ENCODE results near the gene TMEM263.
"Not testable (repeated sequence)": the region's sequence is repeated elsewhere in the genome, so short reads cannot be mapped to it uniquely, and the experiment has no call there.

TMEM263 gene

DNA sequence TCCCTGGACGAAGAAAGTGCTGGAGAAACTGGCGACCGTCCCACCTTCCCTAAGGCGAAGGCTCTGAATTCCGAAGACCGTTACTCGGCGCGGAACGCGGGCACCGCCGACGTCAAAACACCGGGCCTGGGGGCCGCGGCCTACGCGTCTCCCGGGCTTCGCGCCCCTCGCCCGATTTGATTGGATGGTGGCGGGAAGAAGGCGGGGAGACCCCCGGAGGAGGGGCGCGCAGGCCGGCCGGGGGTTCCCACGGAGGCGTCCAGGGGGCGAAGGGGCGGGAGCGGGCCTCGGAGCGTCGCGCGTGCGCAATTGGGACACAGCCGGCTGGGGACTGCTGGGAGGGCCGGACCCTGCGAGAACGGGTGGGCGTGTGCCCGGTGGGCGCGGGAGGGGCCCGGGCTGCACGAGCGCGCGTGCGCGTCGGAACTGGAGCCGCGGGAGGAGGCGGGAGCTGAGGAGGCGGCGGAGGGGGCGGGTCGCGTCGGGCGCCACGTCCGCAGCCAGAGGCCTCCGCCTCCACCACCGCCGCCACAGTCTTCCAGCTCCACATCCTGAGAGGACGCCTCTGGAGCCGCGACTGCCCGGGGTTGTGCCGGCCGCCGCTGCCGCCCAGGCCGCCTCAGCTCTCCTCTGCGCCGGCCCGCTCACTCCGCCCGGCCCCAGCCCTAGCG is at the start of gene TMEM263:
TSS of gene TMEM263 (plus strand) at position 531 of the 671 bp plus-strand sequence. CDS start 11,210 bp downstream, outside the sequence.
- peak; percentile 96 to 99 (median 98) for DNase-seq

GRCh38 chr12:106906715-106907114 is 49.0 kb upstream of the TMEM263 start:
- DNase-seq, result no peak

DNA sequence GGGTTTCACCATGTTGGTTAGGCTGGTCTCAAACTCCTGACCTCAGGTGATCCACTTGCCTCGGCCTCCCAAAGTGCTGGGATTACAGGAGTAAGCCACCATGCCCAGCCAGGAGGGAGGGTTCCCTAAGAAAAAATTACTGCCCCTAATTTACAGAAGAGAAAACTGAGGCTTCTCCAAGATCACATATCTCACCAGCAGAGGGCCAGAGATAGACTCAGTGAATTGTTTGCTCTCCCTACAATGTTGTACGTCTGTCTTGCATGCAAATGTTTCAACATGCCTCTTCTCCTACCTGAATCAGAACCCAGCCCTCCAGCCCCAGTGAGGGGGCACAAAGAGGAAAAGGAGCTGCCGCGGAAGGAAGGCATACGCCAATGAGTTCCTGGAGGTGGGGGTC is 48.3 kb upstream of the TMEM263 start:
- DNase-seq, result no peak

GRCh38 chr12:106907846-106908245 is 47.9 kb upstream of the TMEM263 start:
- no peak for DNase-seq

DNA sequence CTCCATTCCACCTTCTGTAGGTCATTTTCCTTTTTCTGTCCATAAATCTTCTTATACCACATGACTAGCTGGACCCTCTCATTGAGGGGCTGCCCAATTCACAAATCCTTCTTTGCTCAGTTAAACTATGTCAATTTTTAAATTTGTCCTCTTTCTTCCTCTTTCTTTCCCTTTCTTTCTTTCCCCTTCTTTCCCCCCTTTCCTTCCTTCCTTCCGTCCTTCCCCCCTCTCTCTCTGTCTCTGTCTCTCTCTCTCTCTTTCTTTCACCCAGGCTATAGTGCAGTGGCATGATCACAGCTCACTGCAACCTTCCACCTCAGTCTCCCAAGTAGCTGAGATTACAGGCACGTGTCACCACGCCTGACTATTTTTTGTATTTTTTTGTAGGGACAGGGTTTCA is 47.1 kb upstream of the TMEM263 start:
- DNase-seq, result no peak

- DNase-seq, result no peak
These were observed 45.5 kb upstream of the TMEM263 start for GRCh38 chr12:106910202-106910601.

- DNase-seq, result no peak
These were observed 44.1 kb upstream of the TMEM263 start for GRCh38 chr12:106911581-106911980.

- DNase-seq, result no peak
These were observed 42.3 kb upstream of the TMEM263 start for GRCh38 chr12:106913456-106913855.

- peak in 1 of 3 experiments; percentile 48 for DNase-seq
These were observed 40.7 kb upstream of the TMEM263 start for GRCh38 chr12:106914796-106915634.

DNA sequence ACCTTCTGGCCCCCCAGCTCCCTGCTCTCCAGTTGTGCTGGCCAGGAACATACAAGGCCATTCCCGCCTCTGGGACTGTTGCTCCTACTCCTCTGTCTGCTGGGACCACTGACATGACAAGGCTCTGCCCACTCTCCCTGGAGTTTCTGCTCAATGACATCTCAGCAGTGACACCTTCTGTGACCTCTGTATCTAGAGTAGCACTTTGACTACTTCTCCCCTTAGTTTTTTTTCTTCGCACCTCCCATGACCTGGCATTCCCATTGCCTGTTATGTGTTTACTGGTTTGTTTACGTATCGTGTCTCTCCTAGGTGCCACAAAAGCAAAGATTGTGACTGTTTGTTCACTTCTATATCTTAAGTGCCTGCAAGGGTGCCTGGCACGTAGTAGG is 40.1 kb upstream of the TMEM263 start:
- peak in 1 of 3 experiments; percentile 32 for DNase-seq

- DNase-seq, result peak in 1 of 3 experiments; percentile 31
These were observed 38.2 kb upstream of the TMEM263 start for GRCh38 chr12:106917503-106917902.

DNA sequence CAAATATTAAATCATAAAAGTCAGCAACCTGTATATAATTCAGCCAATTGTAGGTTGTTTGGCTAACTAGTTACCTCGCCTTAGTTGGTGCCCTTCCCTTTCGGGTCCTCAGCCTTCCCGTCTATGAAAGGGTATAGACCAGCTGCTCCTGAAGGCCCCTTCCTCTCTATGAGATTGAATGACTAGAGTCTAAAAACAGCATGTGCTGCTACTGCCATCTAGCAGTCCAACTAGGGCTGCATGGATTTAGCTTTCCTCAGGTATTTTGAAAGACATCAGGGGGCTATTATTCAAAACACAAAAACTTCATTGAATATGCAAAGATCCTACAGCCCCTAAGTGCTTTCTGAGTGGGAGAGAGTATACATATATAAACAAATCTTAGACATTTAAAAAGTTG is 37.0 kb upstream of the TMEM263 start:
- DNase-seq, result peak; percentile 51 to 90 (median 70)

DNA sequence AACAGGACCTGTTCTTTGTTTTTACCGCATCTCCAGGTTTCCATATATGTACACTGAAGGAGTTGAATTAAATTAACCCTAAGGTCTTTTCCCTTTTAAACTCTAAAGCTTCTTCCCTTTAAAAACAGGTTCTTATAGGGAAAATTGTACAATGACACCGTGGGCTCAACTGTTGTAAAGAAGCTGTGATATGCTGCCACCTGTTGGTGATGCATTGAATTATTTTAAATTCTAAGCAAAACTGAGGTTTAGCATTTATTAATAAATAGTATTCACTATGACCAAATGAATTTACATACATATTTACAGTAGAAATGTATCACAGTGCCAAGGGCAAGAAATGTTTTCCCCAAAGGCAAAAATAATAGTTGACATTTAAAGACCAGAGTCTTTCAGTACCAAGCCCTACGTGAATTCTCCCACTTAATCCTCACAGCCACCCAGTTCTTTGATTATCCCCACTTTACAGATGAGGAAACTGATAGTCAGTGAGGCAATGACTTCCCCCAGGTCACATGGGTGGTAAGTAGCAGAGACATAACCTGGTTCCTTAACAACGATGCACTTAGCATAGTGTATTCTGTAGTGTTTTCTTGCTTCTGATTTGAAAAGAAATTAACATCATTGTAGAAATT is 35.7 kb upstream of the TMEM263 start:
- peak; percentile 45 to 82 (median 79) for DNase-seq

DNA sequence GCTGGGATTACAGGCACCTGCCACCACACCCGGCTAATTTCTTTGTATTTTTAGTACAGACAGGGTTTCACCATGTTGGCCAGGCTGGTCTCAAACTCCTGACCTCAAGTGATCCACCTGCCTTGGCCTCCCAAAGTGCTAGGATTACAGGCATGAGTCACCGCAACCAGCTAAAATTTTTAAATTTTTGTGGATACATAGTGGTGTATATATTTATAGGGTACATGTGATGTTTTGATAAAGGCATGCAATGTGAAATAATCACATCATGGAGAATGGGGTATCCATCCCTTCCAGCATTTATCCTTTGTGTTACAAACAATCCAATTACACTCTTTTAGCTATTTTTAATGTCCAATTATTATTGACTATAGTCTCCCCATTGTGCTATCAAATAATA is 33.7 kb upstream of the TMEM263 start:
- not testable (repeated sequence) for DNase-seq

DNA sequence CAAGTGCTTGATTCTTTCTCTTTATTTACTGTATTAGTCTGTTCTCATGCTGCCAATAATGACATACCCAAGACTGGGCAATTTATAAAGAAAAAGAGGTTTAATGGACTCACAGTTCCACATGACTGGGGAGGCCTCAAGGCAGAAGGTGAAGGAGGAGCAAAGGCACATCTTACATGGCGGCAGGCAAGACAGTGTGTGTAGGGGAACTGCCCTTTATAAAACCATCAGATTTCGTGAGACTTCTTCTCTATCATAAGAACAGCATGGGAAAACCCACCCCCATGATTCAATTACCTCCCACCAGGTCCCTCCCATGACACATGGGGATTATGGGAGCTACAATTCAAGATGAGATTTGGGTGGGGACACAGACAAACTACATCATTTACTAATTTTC is 32.1 kb upstream of the TMEM263 start:
- not testable (repeated sequence) for DNase-seq

DNA sequence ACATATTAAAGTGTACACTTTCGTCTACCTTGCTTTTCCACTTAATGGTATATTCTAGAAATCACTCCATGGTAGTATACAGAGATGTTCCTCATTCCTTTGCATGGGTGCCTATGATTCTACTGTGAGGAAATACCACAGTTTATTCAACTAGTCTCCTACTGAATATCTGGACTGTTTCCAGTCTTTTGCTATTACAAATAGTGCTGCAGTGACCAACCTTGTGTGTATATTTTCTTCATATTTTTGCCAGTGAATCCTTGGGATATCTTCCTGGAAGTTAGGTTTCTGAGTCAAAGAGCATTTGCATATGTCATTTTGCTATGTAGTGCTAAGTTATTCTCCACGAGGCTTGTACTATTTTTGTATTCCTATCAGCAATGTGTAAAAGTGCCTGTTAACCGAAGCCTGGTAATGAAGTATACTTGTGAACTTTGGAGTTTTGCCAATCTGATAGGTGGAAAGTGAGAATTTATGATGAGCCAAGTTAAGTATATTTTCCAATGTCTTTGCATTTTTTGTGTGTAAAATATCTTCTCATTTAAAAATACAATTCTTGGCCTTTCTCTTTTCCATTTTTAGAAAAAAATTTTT is 31.3 kb upstream of the TMEM263 start:
- DNase-seq, result no peak

DNA sequence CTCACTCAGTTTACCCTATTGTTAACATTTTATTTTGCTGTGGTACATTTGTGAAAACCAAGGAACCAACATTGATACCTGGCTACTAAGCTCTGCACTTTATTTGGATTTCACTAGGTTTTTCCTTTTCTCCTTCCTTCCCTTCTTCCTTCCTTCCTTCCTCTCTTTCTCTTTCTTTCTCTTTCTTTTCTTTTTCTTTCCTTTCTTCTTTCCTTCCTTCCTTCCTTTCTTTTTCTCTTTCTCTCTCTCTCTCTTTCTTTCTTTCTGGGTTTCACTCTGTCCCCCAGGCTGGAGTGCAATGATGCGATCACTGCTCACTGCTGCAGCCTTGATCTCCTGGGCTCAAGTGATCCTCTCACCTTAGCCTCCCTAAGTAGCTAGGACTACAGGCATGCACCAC is 29.1 kb upstream of the TMEM263 start:
- DNase-seq, result no peak

GRCh38 chr12:106934277-106934676 is 21.4 kb upstream of the TMEM263 start:
- DNase-seq, result no peak

GRCh38 chr12:106941481-106942156 is 14.1 kb upstream of the TMEM263 start:
- DNase-seq, result no peak

DNA sequence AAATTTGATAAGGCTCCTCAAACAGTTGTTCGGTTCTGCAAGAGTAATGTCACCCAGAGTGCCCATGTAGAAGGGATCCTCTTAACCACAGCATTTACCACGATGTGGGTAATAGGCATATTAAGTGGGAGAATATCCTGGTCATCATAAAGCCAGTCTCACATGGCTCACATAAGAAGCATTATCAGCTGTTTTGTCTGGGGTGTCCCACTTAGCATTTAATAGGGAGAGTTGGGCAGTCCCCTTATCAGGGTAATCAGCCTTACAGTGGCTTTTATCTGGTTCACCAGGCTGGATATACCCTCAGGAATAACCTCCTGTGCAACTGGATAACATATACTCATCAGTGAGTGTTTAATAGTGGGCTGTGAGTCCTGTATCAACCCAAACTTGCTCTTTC is 12.9 kb upstream of the TMEM263 start:
- no peak for DNase-seq

DNA sequence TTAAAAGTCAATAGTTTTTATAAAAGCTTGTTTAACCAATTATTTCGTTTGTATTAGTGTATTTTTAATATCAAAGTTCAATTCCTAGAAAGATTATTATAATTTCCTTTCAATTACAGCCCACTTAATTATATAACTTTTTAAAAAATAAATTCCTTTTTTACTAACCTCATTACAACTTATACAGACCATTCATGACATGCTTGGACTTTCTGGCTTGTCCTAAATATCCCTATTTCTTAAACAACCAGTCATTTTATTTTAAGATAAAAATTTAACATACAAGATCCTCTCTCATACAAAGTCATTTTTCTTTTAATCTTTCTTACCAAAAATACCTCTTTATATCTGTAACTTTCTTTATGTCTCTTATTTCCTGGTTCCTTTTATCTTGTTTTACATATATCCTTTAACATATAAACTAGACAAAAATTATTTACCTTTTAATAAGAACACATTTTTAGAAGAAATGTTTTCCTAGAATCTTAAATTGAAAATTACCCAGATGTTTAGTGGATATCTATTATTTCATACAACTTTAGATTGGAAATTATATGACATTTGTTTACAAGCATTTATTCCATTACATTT is 10.4 kb upstream of the TMEM263 start:
- no peak for DNase-seq

DNA sequence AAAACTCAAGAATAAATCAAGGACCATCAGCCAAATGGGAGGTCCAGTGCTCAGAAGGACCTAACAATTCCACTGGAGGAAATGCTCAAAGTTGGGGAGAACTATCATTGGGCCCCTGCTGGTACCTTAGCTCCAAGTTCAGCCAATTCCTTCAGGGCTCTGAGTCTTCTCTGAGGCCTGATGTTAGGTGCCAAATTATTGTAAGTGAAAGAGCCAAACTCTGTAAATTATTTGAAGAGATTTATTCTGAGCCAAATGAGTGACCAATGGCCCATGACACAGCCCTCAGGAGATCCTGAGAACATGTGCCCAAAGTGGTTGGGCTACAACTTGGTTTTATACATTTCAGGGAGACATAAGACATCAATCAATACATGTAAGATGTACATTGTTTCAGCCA is 8.2 kb upstream of the TMEM263 start:
- no peak for DNase-seq
